ENCODE results near the gene ZNF835.

- TF ChIP-seq CTCF (IDR thresholded peaks at IDR 0.05 in 8 of 11, conservative IDR thresholded peaks at IDR 0.05 in 3 of 11) = no peak
- TF ChIP-seq POLR2A (IDR thresholded peaks at IDR 0.05) = no peak
- no peak for TF ChIP-seq POLR2AphosphoS5 (IDR thresholded peaks at IDR 0.05)
These were observed 45.8 kb downstream of the ZNF835 start for GRCh38 chr19:56625708-56626107.
